Measurements from ENCODE around the gene ATP5ME.

The ATP5ME gene

GRCh38 chr4:666822-667544 lies 7.1 kb downstream of the ATP5ME start:
- FAIRE-seq, result no peak

GRCh38 chr4:666436-666810 lies 7.7 kb downstream of the ATP5ME start:
- no peak for FAIRE-seq

- no peak for FAIRE-seq
Measured at GRCh38 chr4:665751-666435, 8.2 kb downstream of the ATP5ME start.

DNA sequence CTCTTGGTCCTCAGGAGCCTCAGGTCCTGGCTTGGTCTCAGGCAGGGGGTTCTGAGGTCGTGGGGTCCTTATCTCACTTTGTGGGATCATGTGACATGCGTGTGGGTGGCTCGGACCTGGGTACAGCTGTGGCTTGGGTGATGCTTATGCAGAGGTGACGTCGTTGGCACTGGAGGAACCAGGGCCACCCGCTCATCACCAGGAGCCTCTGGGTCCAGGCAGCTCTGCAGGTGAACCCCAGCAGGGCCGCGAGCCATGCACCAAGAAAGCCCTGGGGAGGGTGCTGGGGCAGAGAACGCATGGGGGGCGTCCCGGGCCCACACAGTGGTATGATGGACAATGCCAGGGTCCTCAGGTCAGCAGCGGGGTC lies 8.7 kb downstream of the ATP5ME start:
- no peak for FAIRE-seq

GRCh38 chr4:664713-665231 lies 9.3 kb downstream of the ATP5ME start:
- no peak for FAIRE-seq

GRCh38 chr4:663438-664428 lies 10.3 kb downstream of the ATP5ME start:
- FAIRE-seq, result no peak

- no peak for FAIRE-seq
Measured at GRCh38 chr4:663046-663437, 11.0 kb downstream of the ATP5ME start.

GRCh38 chr4:661881-662761 lies 12.0 kb downstream of the ATP5ME start:
- no peak for FAIRE-seq

DNA sequence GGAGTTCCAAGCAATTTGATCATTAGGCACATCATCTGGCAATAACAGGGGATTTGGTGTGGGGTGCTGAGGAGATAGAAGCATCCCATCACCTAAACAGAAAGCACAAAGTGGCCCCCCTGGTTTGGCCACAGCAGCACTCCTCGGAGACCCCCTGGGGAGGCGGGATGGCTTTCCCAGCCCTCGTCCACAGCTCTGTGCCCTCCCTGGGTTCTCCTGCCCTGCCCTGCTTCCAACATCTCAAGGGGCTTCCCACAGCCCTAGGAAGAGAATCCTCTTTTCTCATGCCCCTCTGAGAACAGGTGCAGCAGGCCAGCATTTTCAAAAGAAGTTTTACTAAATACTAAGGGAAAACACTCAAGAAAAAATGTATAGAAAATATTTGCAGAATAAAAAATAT lies 12.8 kb downstream of the ATP5ME start:
- FAIRE-seq, result no peak

GRCh38 chr4:660401-660800 lies 13.7 kb downstream of the ATP5ME start:
- FAIRE-seq, result no peak

GRCh38 chr4:659851-660250 lies 14.2 kb downstream of the ATP5ME start:
- FAIRE-seq, result no peak

- FAIRE-seq, result no peak
Measured at GRCh38 chr4:658681-659667, 15.1 kb downstream of the ATP5ME start.

GRCh38 chr4:657834-658667 lies 16.0 kb downstream of the ATP5ME start:
- FAIRE-seq, result no peak

DNA sequence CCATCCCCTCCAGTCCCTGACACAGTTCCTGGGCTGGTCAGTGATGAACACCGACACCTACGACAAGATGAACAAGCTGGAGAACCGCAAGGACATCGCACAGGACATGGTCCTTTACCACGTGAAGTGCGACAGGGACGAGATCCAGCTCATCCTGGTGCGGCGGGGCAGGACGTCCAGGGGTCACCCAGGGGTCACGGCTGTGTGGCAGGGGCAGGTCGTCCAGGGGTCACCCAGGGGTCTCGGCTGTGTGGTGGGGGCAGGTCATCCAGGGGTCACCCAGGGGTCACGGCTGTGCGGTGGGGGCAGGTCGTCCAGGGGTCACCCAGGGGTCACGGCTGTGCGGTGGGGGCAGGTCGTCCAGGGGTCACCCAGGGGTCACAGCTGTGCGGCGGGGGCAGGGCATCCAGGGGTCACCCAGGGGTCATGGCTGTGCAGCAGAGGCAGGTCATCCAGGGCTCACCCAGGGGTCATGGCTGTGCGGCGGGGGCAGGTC lies 16.7 kb downstream of the ATP5ME start:
- no peak for FAIRE-seq

DNA sequence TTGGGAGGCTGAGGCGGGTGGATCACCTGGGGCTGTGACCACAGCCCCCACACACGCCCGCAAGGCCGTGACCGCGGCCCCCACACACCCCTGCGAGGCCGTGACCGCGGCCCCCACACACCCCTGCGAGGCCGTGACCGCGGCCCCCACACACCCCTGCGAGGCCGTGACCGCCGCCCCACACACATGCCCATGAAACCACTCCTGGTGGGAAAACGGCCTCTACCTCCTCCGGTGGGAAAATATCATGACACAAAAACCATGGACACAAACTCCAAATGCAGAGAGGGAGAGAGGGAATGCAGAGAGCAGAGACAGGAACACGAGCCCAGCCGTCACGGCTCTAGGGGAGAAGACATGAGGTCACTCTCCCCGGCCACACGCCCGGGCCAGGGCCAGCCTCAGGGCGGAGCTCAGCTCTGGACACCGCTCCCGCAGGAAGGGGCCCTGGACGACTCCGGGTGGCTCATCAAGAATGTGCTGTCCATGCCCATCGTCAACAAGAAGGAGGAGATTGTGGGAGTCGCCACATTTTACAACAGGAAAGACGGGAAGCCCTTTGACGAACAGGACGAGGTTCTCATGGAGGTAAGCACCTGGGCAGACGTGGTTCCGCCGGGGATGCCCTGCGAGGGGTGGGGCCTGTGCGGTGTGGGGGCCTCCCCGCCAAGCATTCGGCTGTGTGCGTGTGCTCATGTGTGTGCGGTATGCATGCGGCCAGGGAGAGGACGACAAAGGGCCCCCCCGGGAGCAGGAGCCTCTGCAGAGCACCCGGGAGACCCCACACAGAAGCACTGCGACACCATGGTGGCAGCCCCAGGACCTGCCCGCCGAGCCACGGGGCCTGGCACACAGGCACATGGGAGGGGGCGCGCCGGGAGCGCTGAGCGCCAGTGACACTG lies 17.4 kb downstream of the ATP5ME start:
- FAIRE-seq, result no peak

DNA sequence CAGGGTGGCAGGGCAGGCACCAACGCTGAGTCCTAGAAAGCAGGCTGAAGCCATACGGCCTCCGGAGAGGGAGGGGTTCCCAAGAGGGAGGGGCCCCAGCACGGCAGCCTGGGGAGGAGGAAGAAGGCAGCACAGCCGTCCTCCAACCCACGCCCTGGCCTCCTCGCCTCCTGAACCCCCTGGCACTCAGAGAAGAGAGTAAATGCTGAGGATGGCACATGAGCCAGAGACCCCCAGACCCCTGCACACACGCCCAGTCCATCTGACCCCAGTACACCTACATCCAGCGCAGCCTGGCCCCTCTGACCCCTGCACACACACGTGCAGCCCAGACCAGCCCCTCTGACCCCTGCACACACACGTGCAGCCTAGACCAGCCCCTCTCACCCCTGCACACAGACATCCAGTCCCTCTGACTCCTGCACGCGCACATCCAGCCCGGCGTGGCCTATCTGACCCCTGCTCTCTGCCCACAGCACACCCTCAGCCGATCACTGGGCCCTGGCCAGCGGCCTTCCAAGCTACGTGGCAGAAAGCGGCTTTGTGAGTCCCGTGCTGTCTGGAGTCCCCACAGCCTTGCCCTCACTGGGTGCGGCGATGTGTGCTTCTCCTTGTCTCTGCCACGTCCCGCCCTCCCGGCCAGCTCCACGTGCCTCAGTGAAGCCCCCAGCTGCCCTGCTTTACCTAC lies 18.5 kb downstream of the ATP5ME start:
- FAIRE-seq, result no peak

DNA sequence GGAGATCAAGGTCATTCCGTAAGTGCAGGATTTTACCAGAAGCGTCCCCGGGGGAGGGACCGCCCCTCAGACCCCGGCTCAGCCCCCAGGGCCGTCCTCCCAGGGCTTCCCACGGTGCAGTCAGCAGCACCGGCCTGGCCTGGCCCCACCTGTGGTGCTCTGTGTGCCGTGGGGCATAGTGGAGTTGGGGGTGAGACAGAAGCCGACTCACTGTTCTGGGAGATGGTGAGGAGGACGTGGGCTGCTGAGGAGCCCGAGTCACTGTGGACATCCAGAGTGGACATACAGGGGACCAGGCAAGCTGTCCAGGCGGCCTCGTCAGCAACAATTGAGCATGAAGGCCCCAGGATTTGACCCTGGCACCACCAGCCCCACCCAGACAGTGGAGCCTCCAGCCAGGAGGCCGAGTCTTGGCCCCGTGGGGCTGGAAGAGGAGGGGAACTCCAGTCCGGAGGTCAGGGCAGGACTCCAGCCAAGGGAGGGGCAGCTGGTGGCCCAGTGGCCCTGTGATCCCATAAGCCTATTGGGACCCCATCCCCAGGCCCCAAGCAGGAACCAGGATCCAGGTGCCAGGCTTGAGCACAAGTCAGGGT lies 19.1 kb downstream of the ATP5ME start:
- FAIRE-seq, result no peak

DNA sequence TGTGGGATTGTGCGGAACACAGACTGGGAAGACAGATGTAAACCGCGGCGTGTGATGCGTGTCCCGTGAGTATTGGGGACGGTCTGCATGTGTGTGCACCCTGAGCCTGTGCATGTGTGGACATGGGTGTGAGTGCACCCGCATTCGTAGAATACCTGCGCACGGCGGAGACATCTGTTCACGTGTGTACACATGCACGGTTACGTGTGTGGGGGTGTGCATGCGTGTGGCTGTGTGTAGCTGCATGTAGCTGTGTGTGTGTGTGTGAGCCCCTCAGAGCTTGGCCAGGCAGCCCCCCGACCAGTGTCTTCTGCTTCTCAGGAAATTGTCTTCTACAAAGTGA lies 19.6 kb downstream of the ATP5ME start:
- no peak for FAIRE-seq

All from islet of Langerhans (tissue), 1 donor.